GM21723 (cell line): Measurements from ENCODE around the gene LRRC3.
"Not testable (repeated sequence)": the region's sequence is repeated elsewhere in the genome, so short reads cannot be mapped to it uniquely, and the experiment has no call there.

ENCODE experiments used
- ATAC-seq: cut with Tn5 transposase; IDR thresholded peaks from one replicate; pipeline ENCODE4 v1.9.1; 2021; ENCODE audit warnings: mild to moderate bottlenecking, moderate library complexity; ENCODE audit not compliant: unreplicated experiment

Gene LRRC3, protein sequence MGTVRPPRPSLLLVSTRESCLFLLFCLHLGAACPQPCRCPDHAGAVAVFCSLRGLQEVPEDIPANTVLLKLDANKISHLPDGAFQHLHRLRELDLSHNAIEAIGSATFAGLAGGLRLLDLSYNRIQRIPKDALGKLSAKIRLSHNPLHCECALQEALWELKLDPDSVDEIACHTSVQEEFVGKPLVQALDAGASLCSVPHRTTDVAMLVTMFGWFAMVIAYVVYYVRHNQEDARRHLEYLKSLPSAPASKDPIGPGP

DNA sequence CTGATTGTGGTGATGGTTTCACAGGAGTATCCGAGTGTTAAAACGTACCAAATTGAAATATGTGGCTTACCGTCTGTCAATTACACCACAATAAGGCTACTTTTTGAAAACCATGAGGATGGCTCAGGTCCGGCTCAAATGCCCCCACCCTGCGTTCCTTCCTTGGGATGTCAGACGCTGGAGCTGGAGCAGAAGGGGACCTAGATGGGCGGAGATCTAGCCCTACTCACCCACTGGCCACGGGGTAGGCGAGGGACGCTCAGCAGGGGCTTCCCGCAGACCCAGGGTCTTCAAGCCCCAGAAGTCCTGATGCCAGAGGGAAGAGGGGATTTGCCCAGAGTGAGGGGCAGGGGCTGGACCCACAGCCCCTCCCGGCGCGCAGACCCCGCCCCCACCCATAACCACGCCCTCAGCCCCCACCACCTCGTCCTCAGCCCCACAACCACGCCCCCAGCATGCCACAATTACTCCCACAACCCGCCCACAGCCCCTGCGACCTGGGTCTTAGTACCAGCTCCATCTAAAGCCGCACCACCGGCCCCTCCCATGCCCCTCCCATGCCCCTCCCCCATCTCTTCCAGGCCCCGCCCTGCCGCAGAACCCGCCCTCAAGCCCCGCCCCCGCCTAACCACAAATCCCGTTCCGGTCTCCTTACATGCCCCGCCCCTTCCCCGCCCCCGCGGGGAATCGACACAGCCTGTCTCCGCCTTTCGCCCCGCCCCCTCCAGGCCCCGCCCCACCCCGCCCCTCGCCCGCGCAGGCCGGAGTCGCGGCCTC is at the start of gene LRRC3:
Gene LRRC3, plus strand, starts transcription at position 764 of the 777 bp plus-strand sequence. CDS start 1,135 bp downstream, outside the sequence.
- no peak for ATAC-seq

DNA sequence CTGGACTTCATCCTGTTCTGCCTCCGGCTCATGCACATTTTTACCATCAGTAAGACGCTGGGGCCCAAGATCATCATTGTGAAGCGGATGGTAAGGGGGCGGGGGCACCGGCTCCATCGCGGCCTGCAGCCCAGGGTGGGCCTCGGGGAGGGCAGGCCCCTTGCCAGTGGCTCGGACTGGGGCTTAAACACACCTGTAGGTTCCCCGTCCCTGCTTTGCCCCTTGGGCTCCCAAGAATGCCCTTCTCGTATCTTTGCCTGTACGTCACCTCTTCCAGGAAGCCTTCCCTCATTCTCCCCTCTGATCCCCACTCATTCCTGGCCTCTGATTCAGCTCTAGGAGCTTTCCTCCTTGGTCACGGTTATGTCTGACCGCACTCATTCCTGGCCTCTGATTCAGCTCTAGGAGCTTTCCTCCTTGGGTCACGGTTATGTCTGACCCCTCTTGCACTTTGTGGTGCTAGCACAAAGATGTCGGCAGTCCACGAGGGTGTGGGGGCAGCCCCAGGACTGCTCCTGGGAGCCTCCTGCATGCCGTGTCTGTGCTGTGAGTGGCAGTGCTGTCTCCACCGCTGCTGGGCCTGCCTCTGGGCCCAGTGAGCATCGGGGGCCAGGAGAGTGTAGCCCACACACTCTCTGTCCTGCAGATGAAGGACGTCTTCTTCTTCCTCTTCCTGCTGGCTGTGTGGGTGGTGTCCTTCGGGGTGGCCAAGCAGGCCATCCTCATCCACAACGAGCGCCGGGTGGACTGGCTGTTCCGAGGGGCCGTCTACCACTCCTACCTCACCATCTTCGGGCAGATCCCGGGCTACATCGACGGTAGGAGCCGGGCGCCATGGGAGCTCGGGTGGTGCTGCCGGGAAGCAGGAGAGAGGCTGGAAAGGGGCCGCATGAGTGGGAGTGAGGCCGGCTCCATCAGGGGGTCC is 49.1 kb upstream of the LRRC3 start:
- no peak for ATAC-seq

DNA sequence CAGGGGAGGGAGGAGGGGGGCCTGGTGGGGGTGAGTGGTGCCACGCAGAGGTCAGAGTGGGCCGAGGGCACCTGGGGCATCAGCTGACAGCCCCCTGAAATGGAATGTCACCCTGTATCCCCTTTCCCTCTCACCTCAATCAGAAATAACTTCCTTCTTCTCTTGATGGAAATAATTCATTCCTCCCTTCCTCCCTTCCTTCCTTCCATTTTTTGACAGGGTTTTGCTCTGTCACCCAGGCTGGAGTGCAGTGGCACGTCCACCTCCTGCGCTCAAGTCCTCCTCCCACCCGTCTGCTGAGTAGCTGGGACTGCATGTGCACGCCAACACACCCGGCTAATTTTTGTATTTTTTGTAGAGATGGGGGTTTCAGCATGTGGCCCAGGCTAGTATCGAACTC is 48.4 kb upstream of the LRRC3 start:
- no peak for ATAC-seq

DNA sequence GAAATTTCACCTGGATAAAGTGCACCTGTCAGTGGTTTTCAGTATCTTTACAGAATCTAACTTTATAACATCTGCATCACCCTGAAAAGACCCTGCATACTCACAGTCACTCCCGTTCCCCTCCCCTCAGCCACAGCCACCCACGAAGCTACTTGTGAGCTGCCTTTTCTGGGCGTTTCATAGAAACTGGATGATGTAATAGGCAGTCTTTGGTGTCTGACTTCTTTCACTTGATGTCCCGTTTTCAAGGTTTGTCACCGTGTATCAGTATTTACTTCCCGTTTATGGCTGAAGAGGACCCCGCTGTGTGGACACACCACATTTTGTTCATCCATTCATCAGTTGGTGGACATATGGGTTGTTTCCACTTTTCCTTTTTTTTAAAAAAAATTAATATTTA is 47.8 kb upstream of the LRRC3 start:
- no peak for ATAC-seq

DNA sequence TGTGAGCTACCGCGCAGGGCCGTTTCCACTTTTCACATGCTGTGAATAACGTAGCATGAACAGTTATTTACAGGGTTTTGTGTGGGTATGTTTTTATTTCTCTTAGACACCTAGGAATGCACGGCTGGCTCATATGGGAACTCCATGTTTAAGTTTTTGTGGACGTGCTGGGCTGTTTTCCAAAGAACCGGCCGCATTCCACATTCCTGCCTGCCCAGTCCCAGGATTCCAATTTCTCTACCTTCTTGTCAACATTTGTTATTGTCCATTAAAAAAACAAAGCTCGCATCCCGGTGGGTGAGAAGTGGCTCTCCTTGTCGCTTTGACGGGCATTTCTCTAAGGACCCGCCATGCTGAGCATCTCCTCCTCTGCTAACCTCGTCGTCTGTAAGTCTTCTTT is 47.1 kb upstream of the LRRC3 start:
- ATAC-seq: no peak

DNA sequence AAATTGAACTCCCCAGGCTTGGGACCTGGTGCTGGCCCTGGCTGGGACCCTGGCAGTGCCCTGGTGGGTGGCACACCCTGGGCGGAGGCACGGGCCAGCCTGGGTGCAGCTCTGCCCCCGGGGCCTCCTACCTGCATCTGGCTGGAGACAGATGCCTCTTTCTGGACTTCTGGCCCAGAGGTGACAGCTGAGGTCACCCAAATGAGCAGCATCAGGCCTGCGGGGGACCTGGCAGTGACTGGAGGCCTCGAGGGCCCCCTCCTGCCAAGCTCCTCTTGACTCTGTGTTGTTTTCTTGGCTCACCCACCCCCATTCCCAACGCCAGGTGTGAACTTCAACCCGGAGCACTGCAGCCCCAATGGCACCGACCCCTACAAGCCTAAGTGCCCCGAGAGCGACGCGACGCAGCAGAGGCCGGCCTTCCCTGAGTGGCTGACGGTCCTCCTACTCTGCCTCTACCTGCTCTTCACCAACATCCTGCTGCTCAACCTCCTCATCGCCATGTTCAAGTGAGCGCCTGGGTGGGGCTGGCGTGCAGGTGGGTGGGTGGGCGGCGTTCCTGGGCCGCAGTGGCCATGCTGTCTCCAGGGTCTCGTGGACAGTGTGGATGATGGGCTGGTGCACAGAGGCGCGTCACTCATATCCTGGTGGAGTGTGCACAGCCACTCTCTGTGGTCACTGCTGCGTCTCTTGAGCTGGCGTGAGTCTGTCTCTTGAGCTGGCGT is 41.6 kb upstream of the LRRC3 start:
- no peak for ATAC-seq

DNA sequence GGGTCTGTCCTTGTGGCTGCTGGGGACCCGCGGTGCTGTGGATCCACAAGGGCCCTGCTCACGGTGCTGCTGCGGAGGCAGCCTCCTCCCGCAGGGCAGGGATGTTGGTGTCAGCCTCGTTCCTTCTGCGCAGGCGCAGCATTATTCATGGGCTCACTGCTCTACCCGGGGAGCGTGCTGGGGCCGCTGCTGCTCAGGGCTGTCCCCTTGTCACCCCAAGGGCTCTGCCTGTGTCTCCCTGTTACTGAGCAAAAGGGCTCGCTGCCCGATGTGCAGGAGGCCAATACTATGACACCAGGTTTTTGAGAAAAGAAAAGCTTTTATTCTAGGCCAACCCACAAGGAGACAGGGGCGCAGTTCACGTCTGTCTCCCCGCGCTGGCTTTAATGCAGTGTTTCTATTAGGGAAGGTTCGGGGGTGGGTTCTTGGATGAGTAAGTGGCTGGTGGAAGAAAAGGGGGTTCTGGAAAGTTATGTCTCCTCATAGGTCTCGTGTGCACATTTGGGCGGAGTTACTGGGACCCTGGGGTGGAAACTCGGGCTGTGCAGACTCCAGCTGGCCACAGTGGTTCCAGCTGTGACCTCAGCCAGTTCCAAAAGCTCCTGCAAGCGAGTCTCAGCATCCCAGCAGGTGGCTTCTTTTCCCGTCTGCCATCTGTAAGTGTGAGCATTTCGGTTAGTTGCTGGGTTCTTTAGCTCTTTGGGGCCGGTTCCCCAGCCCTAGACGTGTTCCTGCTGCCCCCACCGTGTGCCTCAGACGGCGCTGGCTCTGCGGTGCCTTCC is 40.8 kb upstream of the LRRC3 start:
- ATAC-seq: no peak

DNA sequence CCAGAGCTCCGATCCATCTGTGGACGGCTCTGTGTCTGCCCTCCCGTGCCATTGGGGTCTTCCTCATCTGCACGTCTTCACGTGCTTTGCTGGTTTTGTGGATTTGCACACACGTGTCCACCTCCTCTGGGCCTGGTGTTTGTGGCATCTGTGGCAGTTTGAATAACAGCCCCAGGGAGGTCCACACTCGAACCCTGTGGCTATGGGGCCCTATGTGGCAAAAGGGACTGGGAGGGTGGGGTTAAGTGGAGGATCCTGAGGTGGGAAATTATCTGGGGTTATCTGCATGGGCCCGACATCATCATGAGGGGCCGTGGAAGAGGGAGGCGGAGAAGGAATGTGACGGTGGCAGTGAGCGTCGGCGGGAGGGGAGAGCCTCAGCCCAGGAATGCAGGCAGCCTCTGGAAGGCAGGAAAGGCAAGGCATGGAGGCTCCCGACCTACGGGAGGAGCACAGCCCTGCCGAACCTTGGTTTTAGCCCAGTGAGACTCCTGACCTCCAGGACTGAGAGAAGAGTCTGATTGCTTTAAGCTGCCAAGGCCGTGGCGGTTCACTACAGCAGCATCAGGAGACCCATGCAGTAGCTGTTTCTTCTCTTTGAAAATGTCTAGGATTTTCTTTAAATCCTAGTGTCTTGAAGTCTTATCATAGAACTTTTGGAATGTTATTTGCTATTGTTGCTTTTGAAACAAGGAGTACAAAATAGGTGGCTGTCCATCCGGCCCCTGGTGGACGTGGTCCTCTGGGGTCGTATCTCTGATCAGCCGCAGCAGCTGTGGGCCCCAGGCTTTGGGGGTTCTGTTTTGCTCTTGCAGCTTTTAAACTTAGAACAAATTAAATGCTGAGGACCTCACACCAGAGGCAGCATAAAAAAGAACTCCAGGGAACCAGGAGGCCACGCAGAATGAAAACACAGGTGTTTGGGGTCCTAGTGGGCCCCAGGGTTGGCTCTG is 40.0 kb upstream of the LRRC3 start:
- ATAC-seq: no peak

DNA sequence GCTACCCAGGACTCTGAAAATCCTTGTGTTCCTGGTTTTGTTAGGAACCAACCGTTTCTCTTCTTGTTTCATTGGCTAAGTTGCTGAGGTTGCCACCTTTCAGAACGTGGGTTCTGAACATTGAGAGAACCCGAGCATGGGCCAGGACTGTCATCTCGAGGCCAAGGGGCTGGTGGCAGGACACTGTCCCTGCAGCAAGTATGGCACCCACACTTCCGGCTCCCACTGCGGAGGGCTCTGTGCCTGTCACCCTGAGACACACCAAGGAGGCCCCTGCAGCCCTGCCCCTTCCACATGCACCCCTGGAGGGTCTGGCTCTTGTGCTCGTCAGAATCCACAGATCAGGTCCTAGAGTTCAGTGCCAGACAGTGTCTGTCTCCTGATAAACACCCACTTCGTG is 39.1 kb upstream of the LRRC3 start:
- ATAC-seq: no peak

DNA sequence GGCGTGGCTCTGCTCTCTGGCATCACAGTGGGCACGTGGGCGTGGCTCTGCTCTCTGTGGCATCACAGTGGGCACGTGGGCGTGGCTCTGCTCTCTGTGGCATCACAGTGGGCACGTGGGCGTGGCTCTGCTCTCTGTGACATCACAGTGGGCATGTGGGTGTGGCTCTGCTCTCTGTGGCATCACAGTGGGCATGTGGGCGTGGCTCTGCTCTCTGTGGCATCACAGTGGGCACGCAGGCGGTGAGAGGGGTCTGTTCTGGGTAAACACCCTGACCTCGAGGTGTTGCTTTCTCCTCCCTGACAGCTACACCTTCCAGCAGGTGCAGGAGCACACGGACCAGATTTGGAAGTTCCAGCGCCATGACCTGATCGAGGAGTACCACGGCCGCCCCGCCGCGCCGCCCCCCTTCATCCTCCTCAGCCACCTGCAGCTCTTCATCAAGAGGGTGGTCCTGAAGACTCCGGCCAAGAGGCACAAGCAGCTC is 37.6 kb upstream of the LRRC3 start:
- not testable (repeated sequence) for ATAC-seq

DNA sequence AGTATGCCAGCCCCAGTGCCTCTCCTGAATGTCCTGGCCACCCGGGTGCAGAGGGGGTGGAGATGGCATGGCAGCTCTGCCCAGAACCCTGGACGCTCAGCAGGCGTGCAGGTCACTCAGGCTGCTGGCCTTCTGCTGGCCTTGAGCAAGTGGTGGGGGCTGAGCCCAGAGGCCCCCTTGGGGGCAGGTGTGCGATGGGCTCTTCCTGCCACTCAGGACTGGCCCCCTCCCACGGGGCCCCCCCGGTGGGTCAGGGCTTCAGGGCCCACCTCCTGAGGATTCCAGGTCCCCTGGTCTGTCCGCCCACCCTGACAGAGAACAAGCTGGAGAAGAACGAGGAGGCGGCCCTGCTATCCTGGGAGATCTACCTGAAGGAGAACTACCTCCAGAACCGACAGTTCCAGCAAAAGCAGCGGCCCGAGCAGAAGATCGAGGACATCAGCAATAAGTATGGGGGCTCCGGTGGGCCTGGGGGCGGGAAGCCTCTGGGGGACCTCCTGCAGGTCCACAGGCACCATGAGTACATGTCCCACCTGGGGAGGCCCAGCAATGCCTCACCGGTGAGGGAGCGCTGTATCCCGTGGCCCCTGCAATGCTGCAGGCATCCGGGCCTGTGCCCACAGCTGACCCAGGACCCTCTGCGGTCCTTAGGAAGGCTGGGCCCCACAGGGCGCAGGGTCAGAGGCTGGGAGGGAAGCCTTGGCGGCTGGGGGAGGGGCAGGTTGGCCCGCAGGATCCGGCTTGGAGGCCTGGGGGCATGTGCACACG is 37.0 kb upstream of the LRRC3 start:
- no peak for ATAC-seq

DNA sequence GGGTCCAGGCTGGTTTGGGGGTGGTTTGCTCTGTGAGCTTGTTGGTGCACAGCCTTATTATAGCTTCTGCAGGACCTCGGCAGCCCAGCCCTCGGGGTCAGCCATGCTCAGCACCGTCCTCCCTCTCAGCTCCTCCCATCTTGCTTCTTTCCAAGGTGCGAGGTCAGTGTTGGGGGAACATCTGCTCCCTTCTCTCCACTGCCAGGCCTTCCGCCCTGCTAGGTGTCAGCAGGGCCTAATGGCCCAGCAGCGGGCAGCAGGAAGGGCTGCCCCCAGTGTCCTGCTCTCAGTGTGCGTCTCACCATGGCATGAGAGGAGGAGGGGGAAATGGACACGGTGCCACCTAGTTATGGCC is 36.5 kb upstream of the LRRC3 start:
- no peak for ATAC-seq

DNA sequence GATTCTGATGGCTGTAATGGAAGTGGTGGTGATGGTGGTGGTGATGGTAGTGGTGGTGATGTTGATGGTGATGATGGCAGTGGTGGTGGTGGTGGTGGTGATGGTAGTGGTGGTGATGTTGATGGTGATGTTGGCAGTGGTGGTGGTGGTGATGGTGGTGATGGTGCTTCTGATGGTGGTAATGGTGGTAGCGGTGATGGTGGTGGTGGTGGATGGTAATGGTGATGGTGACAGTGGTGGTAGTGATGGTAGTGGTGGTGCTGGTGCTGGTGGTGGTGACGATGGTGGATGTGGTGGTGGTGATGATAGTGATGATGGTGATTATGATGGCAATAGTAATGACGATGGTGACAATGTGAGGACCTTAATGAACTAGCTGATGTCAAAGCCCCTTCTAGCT is 35.6 kb upstream of the LRRC3 start:
- ATAC-seq: no peak

DNA sequence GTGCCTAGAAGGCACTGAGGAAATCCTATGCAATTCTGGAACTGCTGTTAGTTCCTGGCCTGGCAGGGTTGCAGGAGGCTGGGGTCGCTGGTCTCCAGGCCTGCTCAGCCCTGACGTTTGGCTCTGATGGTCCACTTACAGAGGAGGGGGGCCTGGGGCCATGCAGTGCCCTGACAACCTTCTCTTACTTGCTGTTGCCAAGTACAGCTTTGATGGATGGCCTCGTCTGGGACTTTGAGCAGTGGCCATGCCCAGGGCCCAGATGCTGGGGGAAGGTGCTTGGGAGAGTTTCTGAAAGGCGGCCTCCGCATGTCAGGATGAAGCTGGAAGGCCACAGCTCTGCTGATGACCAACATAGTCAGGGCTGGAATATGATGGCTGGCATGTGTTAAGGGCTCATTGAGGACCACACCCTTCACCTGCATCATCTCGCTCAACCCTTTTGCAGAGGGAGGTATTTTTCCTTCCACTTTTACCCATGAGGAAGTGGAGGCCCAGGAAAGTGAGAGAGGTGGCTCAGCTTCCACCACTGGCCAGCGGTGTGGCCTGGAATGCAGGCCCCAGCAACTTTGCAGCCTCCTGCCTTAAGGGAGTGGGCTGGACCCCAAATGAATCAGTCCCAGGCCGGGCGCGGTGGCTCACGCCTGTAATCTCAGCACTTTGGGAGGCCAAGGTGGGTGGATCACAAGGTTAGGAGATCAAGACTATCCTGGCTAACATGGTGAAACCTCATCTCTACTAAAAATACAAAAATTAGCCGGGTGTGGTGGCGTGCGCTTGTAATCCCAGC is 34.7 kb upstream of the LRRC3 start:
- no peak for ATAC-seq

DNA sequence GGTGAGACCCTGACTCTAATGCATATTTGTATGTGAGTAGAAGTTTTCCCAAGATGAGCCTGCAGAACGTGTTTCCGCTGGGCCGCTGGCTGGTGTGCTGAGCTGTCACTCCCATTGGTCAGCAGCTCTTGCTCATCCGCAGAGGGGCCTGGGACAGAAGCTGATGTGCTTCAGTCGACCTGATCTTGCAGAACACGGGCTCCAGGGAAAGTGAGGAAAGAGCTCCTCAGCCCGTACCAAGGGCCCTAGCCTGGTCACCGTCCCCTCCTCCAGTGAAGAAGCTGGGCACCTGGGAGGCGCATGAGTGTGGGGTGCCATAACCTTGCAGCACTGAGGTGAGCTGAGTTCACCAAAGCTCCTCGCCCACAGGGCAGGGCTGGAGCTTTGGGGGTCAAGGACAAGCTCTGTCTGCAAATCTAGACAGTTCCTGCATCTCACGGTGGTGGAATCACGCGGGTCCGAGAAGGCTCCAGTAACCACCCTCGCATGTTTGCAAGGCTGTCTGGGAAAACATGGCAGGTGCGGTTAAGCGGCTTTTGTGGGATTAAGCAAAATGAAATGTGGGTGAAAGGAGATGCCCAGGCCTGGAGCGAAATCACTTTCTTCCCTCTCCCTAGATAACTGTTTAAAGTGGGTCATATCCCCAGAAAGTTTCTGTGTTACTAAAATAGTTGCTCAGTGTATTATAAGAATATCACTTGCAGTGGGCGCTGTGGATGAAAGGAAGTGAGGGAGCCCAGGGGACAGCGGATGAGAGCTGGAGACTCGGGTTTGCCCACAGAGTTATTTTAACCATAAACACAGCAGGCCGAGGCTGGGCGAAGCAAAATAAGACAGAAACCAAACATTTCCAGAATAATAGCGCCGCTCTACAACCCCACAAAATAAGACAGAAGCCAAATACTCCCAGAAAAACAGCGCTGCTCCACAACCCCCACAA is 33.1 kb upstream of the LRRC3 start:
- no peak for ATAC-seq

DNA sequence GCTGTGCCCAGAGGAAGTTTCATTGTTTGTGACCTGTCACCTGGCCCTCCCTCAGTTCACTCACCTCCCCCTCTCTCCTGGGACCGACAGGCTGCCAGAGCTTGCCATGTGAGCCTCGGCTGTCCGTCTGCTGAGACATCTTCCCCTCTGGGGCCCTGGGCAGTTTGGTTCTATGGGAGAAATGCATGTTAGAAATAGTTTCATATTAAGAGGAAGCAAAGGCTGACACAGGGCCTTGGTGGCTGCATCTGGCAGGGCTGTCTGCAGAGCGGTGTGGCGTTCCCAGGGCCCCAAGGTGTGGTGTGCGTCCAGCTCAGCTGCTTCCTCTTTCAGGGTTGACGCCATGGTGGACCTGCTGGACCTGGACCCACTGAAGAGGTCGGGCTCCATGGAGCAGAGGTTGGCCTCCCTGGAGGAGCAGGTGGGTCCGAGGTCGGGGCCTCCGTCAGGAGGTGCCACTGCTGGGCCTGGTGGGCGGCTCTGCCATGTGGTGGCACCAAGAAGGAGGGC is 31.9 kb upstream of the LRRC3 start:
- ATAC-seq: no peak
